GM19099 (cell line): ENCODE data around the gene CDKN1C.

Source experiments
- POLR2A ChIP-seq: IDR thresholded peaks from 3 replicates; pipeline ENCODE4 v1.6.1; 2011; ENCODE audit warnings: low read depth; ENCODE audit not compliant: insufficient read length; ENCODE audit errors: extremely low read depth

The CDKN1C gene

GRCh38 chr11:2860636-2861035 is 24.9 kb downstream of the CDKN1C start:
- no peak for TF ChIP-seq POLR2A

DNA sequence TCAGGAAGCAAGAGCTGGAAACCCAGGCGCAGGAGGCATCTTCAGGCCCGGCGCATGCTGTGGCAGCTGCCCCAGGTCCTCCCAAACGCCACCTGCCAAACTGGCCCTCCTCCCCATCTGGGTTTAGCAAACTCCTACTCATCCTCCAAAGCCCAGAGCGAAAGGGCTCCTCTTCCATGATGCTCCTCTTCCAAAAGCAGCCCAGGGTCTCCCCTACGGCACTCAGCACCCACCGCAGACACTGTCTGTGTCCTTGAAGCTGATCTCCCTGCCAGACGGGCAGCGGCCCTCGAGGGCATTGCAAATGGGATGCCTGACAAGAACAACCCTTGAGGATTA is 25.9 kb downstream of the CDKN1C start:
- TF ChIP-seq POLR2A, result no peak

DNA sequence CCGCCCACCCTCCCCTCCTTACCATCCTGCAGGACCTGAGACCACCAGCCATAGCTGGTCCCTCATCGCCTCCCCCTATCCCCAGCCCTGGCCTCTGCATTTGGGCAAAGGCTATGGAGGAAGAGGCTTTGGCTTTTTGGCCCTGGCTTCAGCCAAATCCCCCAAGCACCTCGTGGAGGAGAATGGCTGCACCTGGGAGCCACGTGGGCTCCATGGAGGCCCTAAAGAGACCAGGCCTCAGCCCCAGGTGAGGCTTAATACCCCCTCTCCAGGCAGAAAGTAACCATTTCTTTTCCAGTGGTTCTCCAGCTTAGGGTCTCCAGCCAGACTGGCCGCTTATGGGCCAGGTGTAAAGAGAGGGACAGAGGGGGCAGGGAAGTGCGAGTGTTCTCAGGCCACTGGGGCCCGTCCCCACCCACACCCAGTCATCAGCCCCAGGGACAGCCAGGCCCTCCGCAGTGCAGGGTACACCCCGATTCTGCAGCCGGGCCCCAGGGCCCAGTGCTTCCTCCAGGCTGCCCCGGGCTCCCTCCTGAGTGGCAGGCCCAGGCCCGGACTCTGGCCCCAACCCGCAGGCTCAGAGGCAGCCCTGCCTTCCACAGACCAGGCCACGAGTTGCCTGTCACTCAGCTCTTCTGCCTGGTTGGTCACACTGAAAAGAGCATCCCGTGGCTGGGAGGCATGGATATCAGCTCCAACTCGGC is 26.4 kb downstream of the CDKN1C start:
- no peak for TF ChIP-seq POLR2A

DNA sequence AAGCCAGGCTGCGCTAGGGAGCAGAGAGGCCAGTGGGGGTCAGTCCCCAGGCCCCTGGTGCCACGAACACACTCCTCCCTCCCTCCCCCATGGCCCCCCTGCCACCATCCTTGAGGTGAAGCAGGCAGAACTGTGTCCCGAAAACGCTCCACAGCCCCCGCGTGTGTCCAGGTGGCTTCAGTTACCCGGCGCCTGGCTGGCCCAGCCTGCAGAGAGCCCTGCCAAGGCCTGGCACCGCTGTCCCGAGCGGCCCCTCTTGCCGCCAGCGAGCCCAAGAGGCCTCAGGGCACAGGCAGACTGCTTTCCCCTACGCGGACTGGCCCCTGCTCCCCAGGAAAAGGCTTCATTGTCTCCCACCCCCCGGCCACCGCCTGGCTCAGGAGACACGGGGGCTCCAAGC is 27.7 kb downstream of the CDKN1C start:
- TF ChIP-seq POLR2A, result no peak

GRCh38 chr11:2857276-2857675 is 28.3 kb downstream of the CDKN1C start:
- TF ChIP-seq POLR2A, result no peak

GRCh38 chr11:2855162-2855561 is 30.4 kb downstream of the CDKN1C start:
- no peak for TF ChIP-seq POLR2A

DNA sequence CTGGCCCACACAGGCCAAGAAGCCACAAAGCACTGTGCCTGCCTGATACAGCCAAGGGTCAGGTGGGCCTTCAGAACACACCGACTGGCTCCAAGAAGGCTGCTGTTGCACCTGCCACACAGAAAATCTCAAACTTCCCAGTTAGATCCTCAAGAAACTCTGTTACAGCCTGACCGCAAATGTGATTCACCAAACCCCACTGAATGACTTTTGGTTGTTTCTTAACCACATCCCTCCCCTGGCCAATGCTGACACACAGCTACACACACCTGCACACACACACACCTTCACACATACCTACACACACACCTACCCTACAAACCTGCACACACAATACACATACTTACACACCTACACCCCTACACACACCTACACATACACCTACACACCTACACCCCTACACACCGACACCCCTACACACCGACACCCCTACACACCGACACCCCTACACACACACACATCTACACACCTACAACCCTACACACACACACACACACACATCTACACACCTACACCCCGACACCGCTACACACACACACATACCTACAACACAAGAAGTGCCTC is 31.5 kb downstream of the CDKN1C start:
- TF ChIP-seq POLR2A, result no peak

DNA sequence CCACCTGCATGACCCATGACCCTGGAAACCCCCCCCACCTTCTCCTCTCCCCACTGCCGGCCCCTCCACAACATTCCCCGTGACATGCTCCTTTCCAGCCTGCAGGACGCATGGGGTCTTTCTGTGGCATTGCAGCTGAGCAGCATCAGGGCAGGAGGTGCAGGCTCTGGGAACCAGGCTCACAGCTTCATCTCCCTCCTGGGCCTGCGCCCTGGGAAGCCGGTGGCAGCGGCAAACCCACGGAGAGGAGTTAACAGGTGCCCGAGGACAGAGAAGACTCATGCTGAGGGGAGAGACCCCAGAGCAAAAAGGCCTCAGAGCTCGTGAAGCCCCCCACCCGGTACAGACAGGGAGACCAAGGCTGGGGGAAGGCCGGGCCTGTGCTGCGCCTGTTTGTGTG is 32.2 kb downstream of the CDKN1C start:
- no peak for TF ChIP-seq POLR2A

DNA sequence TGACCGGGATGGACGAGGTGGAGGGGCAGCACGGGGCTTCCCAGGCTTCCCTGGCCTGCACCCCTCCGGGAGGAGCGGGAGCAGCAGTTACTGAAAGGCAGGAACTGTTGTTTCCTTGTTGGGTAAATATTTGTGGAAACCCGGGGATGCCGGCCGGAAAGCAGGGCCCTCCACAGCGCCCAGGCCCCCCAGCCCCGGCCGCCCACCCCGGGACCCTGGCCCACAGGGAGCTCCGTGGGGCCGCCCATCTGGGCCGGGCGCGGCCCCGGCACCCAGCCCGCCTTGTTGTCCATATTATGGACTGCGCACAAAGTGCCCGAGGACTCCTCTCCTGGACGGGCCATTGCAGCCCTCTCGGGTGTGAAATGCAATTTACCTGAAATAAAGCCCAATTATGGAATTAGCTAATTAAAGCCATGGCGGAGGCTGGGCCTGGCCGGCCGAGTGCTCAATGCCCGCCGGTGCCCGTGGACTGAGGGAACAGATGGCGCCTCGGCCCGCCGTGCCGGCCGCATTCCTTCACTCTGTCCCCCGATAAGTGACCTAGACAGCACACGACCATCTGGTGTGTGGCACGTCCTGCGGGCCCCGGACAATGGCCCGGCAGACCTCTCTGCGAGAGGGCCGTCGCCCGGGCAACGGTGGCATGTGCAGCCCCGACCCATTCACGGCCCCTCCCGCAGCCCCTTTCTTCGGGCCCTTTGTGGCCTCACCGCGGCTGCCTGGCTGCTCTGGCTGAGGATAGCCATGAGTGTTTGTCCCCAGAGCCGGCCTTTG is 35.4 kb downstream of the CDKN1C start:
- TF ChIP-seq POLR2A, result no peak

GRCh38 chr11:2848497-2848896 is 37.1 kb downstream of the CDKN1C start:
- no peak for TF ChIP-seq POLR2A

DNA sequence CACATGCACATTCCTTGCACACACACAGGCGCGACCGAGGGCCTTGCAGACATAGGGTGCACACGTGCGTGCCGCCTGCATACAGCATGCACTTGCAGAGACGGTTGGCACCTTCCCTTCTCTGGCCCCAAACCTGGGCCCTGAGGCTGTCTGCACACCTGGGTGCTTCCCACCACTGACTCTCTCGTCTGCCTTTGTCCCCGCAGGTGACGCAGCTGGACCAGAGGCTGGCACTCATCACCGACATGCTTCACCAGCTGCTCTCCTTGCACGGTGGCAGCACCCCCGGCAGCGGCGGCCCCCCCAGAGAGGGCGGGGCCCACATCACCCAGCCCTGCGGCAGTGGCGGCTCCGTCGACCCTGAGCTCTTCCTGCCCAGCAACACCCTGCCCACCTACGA is 38.0 kb downstream of the CDKN1C start:
- no peak for TF ChIP-seq POLR2A

DNA sequence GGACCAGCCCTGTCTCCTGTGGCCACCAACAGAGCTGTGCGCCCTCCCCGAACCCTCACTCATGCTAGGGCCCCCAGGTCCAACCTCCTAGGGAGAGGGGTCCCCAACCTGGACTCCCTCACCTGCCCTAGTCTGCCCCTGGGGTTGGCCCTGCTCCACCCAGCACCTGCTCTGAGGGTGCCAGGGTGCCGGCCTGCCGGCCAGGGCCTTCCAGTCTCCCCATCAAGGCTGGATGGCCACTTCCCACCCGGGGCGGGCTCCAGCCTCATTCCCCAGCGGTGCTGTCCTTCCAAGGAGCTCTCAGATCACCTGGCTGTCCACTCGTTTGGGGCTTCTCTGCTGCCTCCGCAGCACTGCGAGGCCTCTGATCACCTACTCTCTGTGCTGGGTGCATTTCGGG is 39.1 kb downstream of the CDKN1C start:
- TF ChIP-seq POLR2A, result no peak

GRCh38 chr11:2846056-2846455 is 39.5 kb downstream of the CDKN1C start:
- no peak for TF ChIP-seq POLR2A

GRCh38 chr11:2844996-2845395 is 40.6 kb downstream of the CDKN1C start:
- TF ChIP-seq POLR2A, result no peak

DNA sequence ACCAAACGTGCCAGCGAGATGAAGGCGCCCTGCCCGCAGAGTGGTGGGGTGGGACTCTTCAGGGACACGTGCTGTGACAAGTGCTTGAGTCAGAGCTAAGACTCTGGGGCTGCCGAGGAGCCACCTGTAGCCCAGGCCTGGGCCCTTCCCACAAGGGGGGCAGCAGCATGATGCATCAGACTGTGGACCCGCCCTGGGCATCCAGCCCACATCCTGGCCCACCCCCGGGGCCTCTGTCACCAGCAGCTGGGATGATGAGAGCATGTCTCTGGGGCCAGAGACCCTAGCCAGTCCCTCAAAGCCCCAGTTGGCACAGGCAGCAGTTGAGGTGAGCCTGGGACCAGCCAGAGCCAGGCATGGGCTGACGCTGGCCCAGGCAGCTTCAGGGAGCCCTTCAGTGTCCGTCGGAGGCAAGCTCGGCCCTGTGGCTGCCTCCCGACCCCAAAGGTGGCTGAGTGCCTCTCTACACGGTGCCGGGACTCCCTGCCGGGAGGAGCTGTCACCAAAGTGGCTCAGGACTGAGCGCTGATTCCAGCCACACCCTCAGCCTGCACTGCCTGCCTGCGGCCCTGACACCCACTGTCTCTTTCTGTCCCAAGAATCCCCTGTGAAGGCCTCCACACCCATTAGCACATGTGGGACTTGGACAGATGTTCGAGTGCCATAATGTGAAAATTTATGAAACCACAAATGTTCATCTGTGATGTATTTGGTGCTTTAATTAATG is 41.3 kb downstream of the CDKN1C start:
- TF ChIP-seq POLR2A, result no peak
